DOHH2 (cell line): ENCODE measurements around the gene WDFY3.

Experiments
- H3F3A ChIP-seq: fragments of 200-600 bp; sonication (generic), shearing (Covaris generic); 2 replicates; pipeline ENCODE4 v1.6.0; 2016; ENCODE audit warnings: antibody characterized with exemption, mild to moderate bottlenecking; ENCODE audit not compliant: control insufficient read depth, insufficient read depth
- H3K27ac ChIP-seq: fragments of 200-600 bp; sonication (generic); 2 replicates; pipeline ENCODE4 v1.5.1; 2014; ENCODE audit warnings: low read depth, mild to moderate bottlenecking, low read length, moderate library complexity
- H3K27me3 ChIP-seq: fragments of 200-600 bp; sonication (generic); 2 replicates; pipeline ENCODE4 v1.6.1; 2014; ENCODE audit warnings: mild to moderate bottlenecking, low read length, mixed read lengths; ENCODE audit not compliant: control insufficient read depth
- H3K36me3 ChIP-seq: fragments of 200-600 bp; sonication (generic); 2 replicates; pipeline ENCODE4 v1.6.1; 2014; ENCODE audit warnings: mild to moderate bottlenecking, low read length, moderate library complexity, mixed read lengths; ENCODE audit not compliant: control insufficient read depth
- H3K4me1 ChIP-seq: fragments of 200-600 bp; sonication (generic); 2 replicates; pipeline ENCODE4 v1.6.1; 2014; ENCODE audit warnings: mild to moderate bottlenecking, low read length, mixed read lengths; ENCODE audit not compliant: control insufficient read depth
- H3K4me2 ChIP-seq: fragments of 200-600 bp; sonication (generic); 2 replicates; pipeline ENCODE4 v1.6.0; 2014; ENCODE audit warnings: mild to moderate bottlenecking, low read length, moderate library complexity
- H3K4me3 ChIP-seq: fragments of 200-600 bp; sonication (generic); 2 replicates; pipeline ENCODE4 v1.5.1; 2014; ENCODE audit warnings: mild to moderate bottlenecking, low read length, mixed read lengths
- H3K79me2 ChIP-seq: fragments of 200-600 bp; sonication (generic); 2 replicates; pipeline ENCODE4 v1.6.1; 2014; ENCODE audit warnings: mild to moderate bottlenecking, low read length, mixed read lengths; ENCODE audit not compliant: control insufficient read depth
- H3K9me2 ChIP-seq: fragments of 200-600 bp; sonication (generic); replicated peaks from 2 replicates; pipeline ENCODE4 v1.6.1; 2014; ENCODE audit warnings: mild to moderate bottlenecking, low read length, mixed read lengths; ENCODE audit not compliant: control insufficient read depth
- H3K9me3 ChIP-seq: fragments of 200-600 bp; sonication (generic); 2 replicates; pipeline ENCODE4 v1.6.1; 2014; ENCODE audit warnings: antibody characterized with exemption, low read length, mixed read lengths; ENCODE audit not compliant: control insufficient read depth, insufficient read depth
- H4K20me1 ChIP-seq: fragments of 200-600 bp; sonication (generic); 2 replicates; pipeline ENCODE4 v1.6.0; 2014; ENCODE audit warnings: low read depth, mild to moderate bottlenecking, antibody characterized with exemption, low read length, moderate library complexity; ENCODE audit not compliant: control insufficient read depth, insufficient read depth
- EZH2phosphoT487 ChIP-seq: fragments of 200-600 bp; sonication (generic); IDR thresholded peaks from 2 replicates; pipeline ENCODE4 v1.6.1; 2017; ENCODE audit warnings: borderline replicate concordance, mild to moderate bottlenecking, antibody characterized with exemption, low read length, moderate library complexity, mixed read lengths
- TF ChIP-seq, protein P1 (sequence below): fragments of 200-600 bp; sonication (generic); IDR thresholded peaks from one replicate; pipeline ENCODE4 v1.5.1; 2014; ENCODE audit warnings: antibody characterized with exemption, mild to moderate bottlenecking, low read depth, low read length; ENCODE audit not compliant: poor library complexity, severe bottlenecking

WDFY3 gene

GRCh38 chr4:84799318-84799717, 167.2 kb downstream of the WDFY3 start:
- Histone ChIP-seq H3K4me2 (no peak overlapping the region), H3K27ac (no peak overlapping the region), H4K20me1 (no peaks in the 10 kb centered on the region), H3K4me3 (no peak overlapping the region), H3F3A (no peaks in the 10 kb centered on the region), H3K4me1 (no peaks in the 10 kb centered on the region), H3K79me2 (no peaks in the 10 kb centered on the region), H3K27me3 (no peaks in the 10 kb centered on the region), H3K9me2 (no peaks in the 10 kb centered on the region), H3K36me3 (no peaks in the 10 kb centered on the region), H3K9me3 (no peaks in the 10 kb centered on the region)
- TF ChIP-seq EZH2phosphoT487 = no peak
- TF ChIP-seq, protein P1, sequence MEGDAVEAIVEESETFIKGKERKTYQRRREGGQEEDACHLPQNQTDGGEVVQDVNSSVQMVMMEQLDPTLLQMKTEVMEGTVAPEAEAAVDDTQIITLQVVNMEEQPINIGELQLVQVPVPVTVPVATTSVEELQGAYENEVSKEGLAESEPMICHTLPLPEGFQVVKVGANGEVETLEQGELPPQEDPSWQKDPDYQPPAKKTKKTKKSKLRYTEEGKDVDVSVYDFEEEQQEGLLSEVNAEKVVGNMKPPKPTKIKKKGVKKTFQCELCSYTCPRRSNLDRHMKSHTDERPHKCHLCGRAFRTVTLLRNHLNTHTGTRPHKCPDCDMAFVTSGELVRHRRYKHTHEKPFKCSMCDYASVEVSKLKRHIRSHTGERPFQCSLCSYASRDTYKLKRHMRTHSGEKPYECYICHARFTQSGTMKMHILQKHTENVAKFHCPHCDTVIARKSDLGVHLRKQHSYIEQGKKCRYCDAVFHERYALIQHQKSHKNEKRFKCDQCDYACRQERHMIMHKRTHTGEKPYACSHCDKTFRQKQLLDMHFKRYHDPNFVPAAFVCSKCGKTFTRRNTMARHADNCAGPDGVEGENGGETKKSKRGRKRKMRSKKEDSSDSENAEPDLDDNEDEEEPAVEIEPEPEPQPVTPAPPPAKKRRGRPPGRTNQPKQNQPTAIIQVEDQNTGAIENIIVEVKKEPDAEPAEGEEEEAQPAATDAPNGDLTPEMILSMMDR = no peak

DNA sequence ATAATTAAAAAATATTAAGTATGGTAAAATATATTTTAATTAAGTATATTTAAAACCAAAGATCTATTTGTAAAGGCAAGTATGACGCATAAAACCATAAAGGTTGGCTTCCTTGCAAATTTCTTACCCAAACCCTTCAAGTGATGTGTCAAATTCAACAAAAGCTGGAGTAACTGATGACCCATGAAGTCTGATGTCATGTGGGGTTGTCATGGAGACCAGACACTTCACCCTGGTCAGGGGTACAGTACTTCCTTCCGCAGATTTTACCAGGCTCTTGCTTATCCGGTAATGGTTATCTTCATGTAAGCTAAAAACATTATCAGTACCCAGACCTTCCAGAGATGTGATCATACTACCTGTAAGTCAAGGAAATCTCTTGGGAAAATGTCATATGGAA, 170.1 kb downstream of the WDFY3 start:
- H3K79me2 ChIP-seq = no peaks in the 10 kb centered on the region
- H3K4me2 ChIP-seq = no peak overlapping the region
- no peaks in the 10 kb centered on the region for H3K9me3 ChIP-seq
- H3K27ac ChIP-seq = no peak overlapping the region
- H3K9me2 ChIP-seq = no peaks in the 10 kb centered on the region
- no peaks in the 10 kb centered on the region for H4K20me1 ChIP-seq
- TF ChIP-seq EZH2phosphoT487 = no peak
- TF ChIP-seq, protein P1 = no peak
- H3K36me3 ChIP-seq = no peaks in the 10 kb centered on the region
- H3K4me3 ChIP-seq = no peak overlapping the region
- H3K27me3 ChIP-seq = no peaks in the 10 kb centered on the region
- H3K4me1 ChIP-seq = no peaks in the 10 kb centered on the region
- no peaks in the 10 kb centered on the region for H3F3A ChIP-seq

DNA sequence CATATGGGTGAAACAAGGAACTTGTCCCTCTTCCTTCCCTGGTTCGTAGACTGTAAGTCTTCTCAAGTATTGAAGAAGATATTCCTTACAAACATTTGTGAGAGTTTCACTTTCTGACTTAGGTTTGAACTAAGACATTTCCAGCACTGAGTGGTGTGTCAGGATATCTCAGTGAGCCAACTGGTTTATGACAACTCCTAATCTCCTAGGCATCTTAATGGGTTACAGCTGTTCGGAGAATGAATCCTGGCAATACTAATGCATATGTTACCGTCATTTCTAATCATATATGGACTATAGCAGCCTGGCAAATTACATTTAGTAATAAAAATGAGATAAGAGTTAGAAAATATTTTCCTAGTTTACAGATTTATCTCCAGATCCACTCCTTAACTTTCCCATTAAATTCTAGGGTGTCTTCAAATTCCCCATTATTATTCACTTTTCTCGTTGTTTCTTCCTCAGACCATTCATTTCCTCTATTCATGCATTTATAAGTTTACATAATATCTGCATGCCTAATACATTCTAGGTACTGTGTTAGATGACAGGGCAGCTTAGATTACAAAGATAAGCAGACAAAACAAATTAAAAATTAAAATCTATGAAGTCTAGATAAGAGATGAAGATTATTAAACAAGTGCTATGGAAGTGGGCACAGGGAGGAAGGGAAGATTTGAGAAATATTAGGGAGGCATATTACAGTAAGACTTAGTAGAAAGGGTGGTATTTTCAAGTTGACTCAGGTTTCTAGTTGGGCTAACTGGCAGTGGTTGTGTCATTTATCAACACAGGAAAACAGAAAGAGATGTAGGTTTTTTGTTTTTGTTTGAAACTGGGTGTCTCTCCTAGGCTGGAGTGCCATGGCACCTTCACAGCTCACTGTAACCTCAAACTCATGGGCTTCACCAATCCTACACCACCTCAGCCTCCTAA, 173.9 kb downstream of the WDFY3 start:
- no peaks in the 10 kb centered on the region for H4K20me1 ChIP-seq
- no peaks in the 10 kb centered on the region for H3K4me1 ChIP-seq
- H3K4me2 ChIP-seq = no peak overlapping the region
- no peak overlapping the region for H3K27ac ChIP-seq
- no peaks in the 10 kb centered on the region for H3K79me2 ChIP-seq
- H3K36me3 ChIP-seq = no peaks in the 10 kb centered on the region
- H3K27me3 ChIP-seq = no peaks in the 10 kb centered on the region
- no peak overlapping the region for H3K4me3 ChIP-seq
- no peak for TF ChIP-seq EZH2phosphoT487
- TF ChIP-seq, protein P1 = no peak
- H3F3A ChIP-seq = no peaks in the 10 kb centered on the region
- H3K9me2 ChIP-seq = no peaks in the 10 kb centered on the region
- H3K9me3 ChIP-seq = no peaks in the 10 kb centered on the region
